ENCODE measurements around the gene ERVFRD-1. TPM values are rescaled to one million over a fixed set of nuclear protein-coding genes. Genes with fewer than 3 reads are reported as not detected.

ERVFRD-1 gene, protein sequence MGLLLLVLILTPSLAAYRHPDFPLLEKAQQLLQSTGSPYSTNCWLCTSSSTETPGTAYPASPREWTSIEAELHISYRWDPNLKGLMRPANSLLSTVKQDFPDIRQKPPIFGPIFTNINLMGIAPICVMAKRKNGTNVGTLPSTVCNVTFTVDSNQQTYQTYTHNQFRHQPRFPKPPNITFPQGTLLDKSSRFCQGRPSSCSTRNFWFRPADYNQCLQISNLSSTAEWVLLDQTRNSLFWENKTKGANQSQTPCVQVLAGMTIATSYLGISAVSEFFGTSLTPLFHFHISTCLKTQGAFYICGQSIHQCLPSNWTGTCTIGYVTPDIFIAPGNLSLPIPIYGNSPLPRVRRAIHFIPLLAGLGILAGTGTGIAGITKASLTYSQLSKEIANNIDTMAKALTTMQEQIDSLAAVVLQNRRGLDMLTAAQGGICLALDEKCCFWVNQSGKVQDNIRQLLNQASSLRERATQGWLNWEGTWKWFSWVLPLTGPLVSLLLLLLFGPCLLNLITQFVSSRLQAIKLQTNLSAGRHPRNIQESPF
- polyA plus RNA-seq (not detected in 2 replicates), polyA minus RNA-seq (not detected in 2 replicates)

DNA sequence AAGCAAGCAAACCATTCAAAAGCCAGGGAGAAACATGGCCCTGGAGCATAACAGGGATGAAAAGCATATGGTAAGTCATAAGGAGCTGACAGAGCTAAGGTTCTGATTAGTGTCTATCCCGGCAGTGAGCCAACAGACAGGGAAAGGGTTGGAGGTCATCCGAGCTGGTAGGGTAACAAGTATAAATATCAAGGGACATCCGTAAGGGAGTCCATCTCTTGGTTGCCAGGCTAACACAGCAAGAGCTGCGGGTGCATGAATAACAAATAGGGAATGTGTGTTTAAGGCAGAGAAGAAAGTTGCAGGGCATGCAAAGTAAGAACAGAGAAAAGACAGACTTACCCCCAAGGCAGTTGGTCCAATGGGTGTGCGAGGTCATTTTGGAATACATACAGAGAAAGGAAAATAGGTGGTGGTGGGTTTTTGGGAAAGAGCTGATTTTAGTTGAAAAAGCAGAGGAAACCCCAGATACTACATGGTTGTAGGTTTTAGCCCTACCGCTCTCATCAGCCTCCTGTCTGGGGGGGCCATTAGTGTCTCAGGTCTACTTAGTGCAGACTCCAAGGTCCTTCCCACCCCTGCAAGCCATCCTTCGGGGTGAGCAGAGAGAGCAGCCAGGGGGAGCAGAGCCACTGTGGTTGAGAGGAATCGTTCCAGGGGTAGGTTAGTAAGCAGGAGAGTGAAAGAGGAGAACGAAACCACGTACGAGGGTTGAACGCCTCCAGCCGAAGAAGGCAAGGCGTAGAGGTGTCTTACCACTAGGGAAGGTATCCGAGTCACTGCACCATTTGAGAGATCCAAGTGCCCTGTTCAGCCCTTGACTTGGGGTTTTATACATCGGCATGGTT, at the start of gene ERVFRD-1:
ERVFRD-1 (minus strand) TSS at position 805 of the 848 bp plus-strand sequence. CDS start 6,415 bp downstream, outside the sequence.
- H3K27ac ChIP-seq (ENCODE audit: low read length): no peak within 1 kb of the TSS
- H3K9me2 ChIP-seq (ENCODE audit: insufficient read depth, low read length): no peaks in the 10 kb centered on the region
- H4K20me1 ChIP-seq (ENCODE audit: insufficient read depth): no peaks in the 10 kb centered on the region
- H3K9me3 ChIP-seq (ENCODE audit: low read length): no peaks in the 10 kb centered on the region
- TF ChIP-seq EP300 (conservative IDR thresholded peaks at IDR 0.05; ENCODE audit: poor library complexity, severe bottlenecking): no peak
- peaks cover 12% of the 10 kb centered on the region for H3K79me2 ChIP-seq (replicated peaks; ENCODE audit: insufficient read depth, low read length)
- H3K9ac ChIP-seq (ENCODE audit: low read length): no peak within 1 kb of the TSS
- no peaks in the 10 kb centered on the region for H3K36me3 ChIP-seq (ENCODE audit: insufficient read depth, low read length)
- H3F3A ChIP-seq (ENCODE audit: insufficient read depth, low read length, poor library complexity, severe bottlenecking): no peaks in the 10 kb centered on the region
- no peaks in the 10 kb centered on the region for H3K27me3 ChIP-seq (ENCODE audit: insufficient read depth, low read depth, low read length)
- H2AFZ ChIP-seq (ENCODE audit: low read depth, low read length): no peak within 1 kb of the TSS
- H3K4me2 ChIP-seq (ENCODE audit: low read length): no peak within 1 kb of the TSS
- no peak within 1 kb of the TSS for H3K4me3 ChIP-seq (ENCODE audit: low read length)

DNA sequence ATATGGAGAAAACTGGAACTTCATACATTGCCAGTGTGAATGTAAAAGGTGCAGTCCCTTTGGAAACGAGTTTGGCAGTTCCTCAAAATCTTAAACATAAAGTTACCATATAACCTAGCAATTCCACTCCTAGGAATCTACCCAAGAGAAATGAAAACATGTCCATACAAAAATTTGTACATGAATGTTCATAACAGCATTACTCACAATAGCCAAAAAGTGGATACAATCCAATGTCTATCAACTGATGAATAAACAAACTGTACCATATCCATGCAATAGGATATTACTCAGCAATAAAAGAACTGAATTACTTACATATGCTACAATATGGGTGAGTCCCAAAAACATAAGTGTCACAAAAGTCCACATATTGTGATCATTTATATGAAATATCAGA, 48.7 kb upstream of the ERVFRD-1 start:
- no peaks in the 10 kb centered on the region for H3K79me2 ChIP-seq (replicated peaks; ENCODE audit: insufficient read depth, low read length)
- no peaks in the 10 kb centered on the region for H3K36me3 ChIP-seq (ENCODE audit: insufficient read depth, low read length)
- no peak overlapping the region for H3K9ac ChIP-seq (ENCODE audit: low read length)
- H3K4me2 ChIP-seq (ENCODE audit: low read length): no peak overlapping the region
- no peaks in the 10 kb centered on the region for H3F3A ChIP-seq (ENCODE audit: insufficient read depth, low read length, poor library complexity, severe bottlenecking)
- no peak overlapping the region for H2AFZ ChIP-seq (ENCODE audit: low read depth, low read length)
- H3K27ac ChIP-seq (ENCODE audit: low read length): no peak overlapping the region
- no peaks in the 10 kb centered on the region for H3K27me3 ChIP-seq (ENCODE audit: insufficient read depth, low read depth, low read length)
- no peaks in the 10 kb centered on the region for H4K20me1 ChIP-seq (ENCODE audit: insufficient read depth)
- H3K9me2 ChIP-seq (ENCODE audit: insufficient read depth, low read length): no peaks in the 10 kb centered on the region
- H3K9me3 ChIP-seq (ENCODE audit: low read length): no peaks in the 10 kb centered on the region
- H3K4me3 ChIP-seq (ENCODE audit: low read length): no peak overlapping the region
- TF ChIP-seq TAF1 (IDR thresholded peaks at IDR 0.05; ENCODE audit: low read depth): no peak
- no peak for TF ChIP-seq RAD21 (conservative IDR thresholded peaks at IDR 0.05)
- TF ChIP-seq SMC3 (conservative IDR thresholded peaks at IDR 0.05; ENCODE audit: poor library complexity): no peak
- TF ChIP-seq REST (IDR thresholded peaks at IDR 0.05; ENCODE audit: borderline replicate concordance): no peak
- no peak for TF ChIP-seq POLR2AphosphoS5 (IDR thresholded peaks at IDR 0.05)
- TF ChIP-seq EP300 (conservative IDR thresholded peaks at IDR 0.05; ENCODE audit: poor library complexity, severe bottlenecking): no peak

- TF ChIP-seq MXI1 (conservative IDR thresholded peaks at IDR 0.05; ENCODE audit: poor library complexity, severe bottlenecking) (no peak), EZH2 (IDR thresholded peaks at IDR 0.05; ENCODE audit: borderline replicate concordance, insufficient read depth, low read length, poor library complexity, severe bottlenecking) (no peak), POLR2AphosphoS5 (IDR thresholded peaks at IDR 0.05) (no peak), SMC3 (conservative IDR thresholded peaks at IDR 0.05; ENCODE audit: poor library complexity) (no peak), EP300 (conservative IDR thresholded peaks at IDR 0.05; ENCODE audit: poor library complexity, severe bottlenecking) (no peak), TAF1 (IDR thresholded peaks at IDR 0.05; ENCODE audit: low read depth) (no peak), REST (IDR thresholded peaks at IDR 0.05; ENCODE audit: borderline replicate concordance) (no peak), RAD21 (conservative IDR thresholded peaks at IDR 0.05) (no peak)
- TF ChIP-seq, protein P1, sequence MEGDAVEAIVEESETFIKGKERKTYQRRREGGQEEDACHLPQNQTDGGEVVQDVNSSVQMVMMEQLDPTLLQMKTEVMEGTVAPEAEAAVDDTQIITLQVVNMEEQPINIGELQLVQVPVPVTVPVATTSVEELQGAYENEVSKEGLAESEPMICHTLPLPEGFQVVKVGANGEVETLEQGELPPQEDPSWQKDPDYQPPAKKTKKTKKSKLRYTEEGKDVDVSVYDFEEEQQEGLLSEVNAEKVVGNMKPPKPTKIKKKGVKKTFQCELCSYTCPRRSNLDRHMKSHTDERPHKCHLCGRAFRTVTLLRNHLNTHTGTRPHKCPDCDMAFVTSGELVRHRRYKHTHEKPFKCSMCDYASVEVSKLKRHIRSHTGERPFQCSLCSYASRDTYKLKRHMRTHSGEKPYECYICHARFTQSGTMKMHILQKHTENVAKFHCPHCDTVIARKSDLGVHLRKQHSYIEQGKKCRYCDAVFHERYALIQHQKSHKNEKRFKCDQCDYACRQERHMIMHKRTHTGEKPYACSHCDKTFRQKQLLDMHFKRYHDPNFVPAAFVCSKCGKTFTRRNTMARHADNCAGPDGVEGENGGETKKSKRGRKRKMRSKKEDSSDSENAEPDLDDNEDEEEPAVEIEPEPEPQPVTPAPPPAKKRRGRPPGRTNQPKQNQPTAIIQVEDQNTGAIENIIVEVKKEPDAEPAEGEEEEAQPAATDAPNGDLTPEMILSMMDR (IDR thresholded peaks at IDR 0.05; ENCODE audit: poor library complexity, severe bottlenecking): no peak
- H3K9me3 ChIP-seq (ENCODE audit: low read length): no peaks in the 10 kb centered on the region
Measured at GRCh38 chr6:11155589-11155988, 44.1 kb upstream of the ERVFRD-1 start.

More at GRCh38 chr6:11155589-11155988, 44.1 kb upstream of the ERVFRD-1 start:
- Histone ChIP-seq H3K4me3 (ENCODE audit: low read length) (no peak overlapping the region), H3K9me2 (ENCODE audit: insufficient read depth, low read length) (no peaks in the 10 kb centered on the region), H3K27me3 (ENCODE audit: insufficient read depth, low read depth, low read length) (no peaks in the 10 kb centered on the region), H2AFZ (ENCODE audit: low read depth, low read length) (no peak overlapping the region), H3K36me3 (ENCODE audit: insufficient read depth, low read length) (no peaks in the 10 kb centered on the region), H3K27ac (ENCODE audit: low read length) (no peak overlapping the region), H3K9ac (ENCODE audit: low read length) (no peak overlapping the region), H3K79me2 (replicated peaks; ENCODE audit: insufficient read depth, low read length) (no peaks in the 10 kb centered on the region), H3K4me2 (ENCODE audit: low read length) (no peak overlapping the region), H3F3A (ENCODE audit: insufficient read depth, low read length, poor library complexity, severe bottlenecking) (no peaks in the 10 kb centered on the region), H4K20me1 (ENCODE audit: insufficient read depth) (no peaks in the 10 kb centered on the region)
